Neural progenitor cell (in vitro differentiated cells): ENCODE data around the gene HERC2. TPM values are rescaled to one million over a fixed set of nuclear protein-coding genes. Genes with fewer than 3 reads are reported as not detected.

Experiments used
- DNase-seq: peaks from one replicate; pipeline ENCODE4 v3.0.0-alpha.2; 2016; ENCODE audit warnings: low spot score
- H2AFZ ChIP-seq: fragments of 200-600 bp; sonication (generic); replicated peaks from 2 replicates; pipeline ENCODE4 v1.6.1; 2016; ENCODE audit warnings: antibody characterized with exemption
- H3F3A ChIP-seq: fragments of 200-600 bp; sonication (generic); 2 replicates; pipeline ENCODE4 v1.6.1; 2016; ENCODE audit warnings: antibody characterized with exemption, low read depth
- H3K27ac ChIP-seq: fragments of 200-600 bp; sonication (generic); 2 replicates; pipeline ENCODE4 v1.5.1; 2016; ENCODE audit warnings: mild to moderate bottlenecking
- H3K27me3 ChIP-seq: fragments of 200-600 bp; sonication (generic); 2 replicates; pipeline ENCODE4 v1.6.1; 2016; ENCODE audit warnings: mild to moderate bottlenecking, moderate library complexity
- H3K36me3 ChIP-seq: fragments of 200-600 bp; sonication (generic); 2 replicates; pipeline ENCODE4 v1.5.1; 2016
- H3K4me1 ChIP-seq: fragments of 200-600 bp; sonication (generic); 2 replicates; pipeline ENCODE4 v1.6.1; 2016; ENCODE audit warnings: mixed run types
- H3K4me2 ChIP-seq: fragments of 200-600 bp; sonication (generic); 2 replicates; pipeline ENCODE4 v1.6.1; 2016
- H3K4me3 ChIP-seq: fragments of 200-600 bp; sonication (generic); 2 replicates; pipeline ENCODE4 v1.5.1; 2016
- H3K79me2 ChIP-seq: fragments of 200-600 bp; sonication (generic); 2 replicates; pipeline ENCODE4 v1.6.1; 2016; ENCODE audit warnings: low read depth
- H3K9ac ChIP-seq: fragments of 200-600 bp; sonication (generic); 2 replicates; pipeline ENCODE4 v1.6.1; 2016
- H3K9me3 ChIP-seq: fragments of 200-600 bp; sonication (generic); 2 replicates; pipeline ENCODE4 v1.5.1; 2016; ENCODE audit warnings: low read depth
- H4K20me1 ChIP-seq: fragments of 200-600 bp; sonication (generic); 2 replicates; pipeline ENCODE4 v1.6.1; 2016; ENCODE audit warnings: low read depth
- H3K27ac Mint-ChIP-seq: 3 replicates; pipeline ENCODE4 v1.8.0; 2021; ENCODE audit warnings: mixed read lengths
- H3K27me3 Mint-ChIP-seq: 2 replicates; pipeline ENCODE4 v1.8.0; 2022; ENCODE audit warnings: low read depth, mild to moderate bottlenecking, inconsistent platforms, moderate library complexity, mixed read lengths; ENCODE audit not compliant: insufficient read depth
- H3K36me3 Mint-ChIP-seq: 3 replicates; pipeline ENCODE4 v1.8.0; 2021; ENCODE audit warnings: mixed read lengths
- H3K4me1 Mint-ChIP-seq: 3 replicates; pipeline ENCODE4 v1.8.0; 2021; ENCODE audit warnings: mixed read lengths
- H3K4me3 Mint-ChIP-seq: 3 replicates; pipeline ENCODE4 v1.8.0; 2021; ENCODE audit warnings: mild to moderate bottlenecking, moderate library complexity, mixed read lengths
- H3K9me3 Mint-ChIP-seq: 3 replicates; pipeline ENCODE4 v1.8.0; 2020; ENCODE audit warnings: mixed read lengths
- EZH2 ChIP-seq: fragments of 200-600 bp; sonication (generic); IDR thresholded peaks from 2 replicates; pipeline ENCODE4 v1.6.1; 2017; ENCODE audit warnings: antibody characterized with exemption, mild to moderate bottlenecking, moderate library complexity
- EZH2phosphoT487 ChIP-seq: fragments of 200-600 bp; sonication (generic); IDR thresholded peaks from 2 replicates; pipeline ENCODE4 v1.6.1; 2017; ENCODE audit warnings: antibody characterized with exemption
- total RNA-seq: library from RNA; depleted of rRNA; stranded (reverse); fragments of >200 nt; gene quantifications from 2 replicates; pipeline ENCODE4 v1.2.3, GENCODE V29; 2015; ENCODE audit warnings: low replicate concordance
- TF ChIP-seq, protein P1 (sequence below): fragments of 200-600 bp; sonication (generic); IDR thresholded peaks from 2 replicates; pipeline ENCODE4 v1.5.1; 2017; ENCODE audit warnings: antibody characterized with exemption, mild to moderate bottlenecking

HERC2 gene
- total RNA-seq, 1 donor from 2014 or later = 15.3 TPM

DNA sequence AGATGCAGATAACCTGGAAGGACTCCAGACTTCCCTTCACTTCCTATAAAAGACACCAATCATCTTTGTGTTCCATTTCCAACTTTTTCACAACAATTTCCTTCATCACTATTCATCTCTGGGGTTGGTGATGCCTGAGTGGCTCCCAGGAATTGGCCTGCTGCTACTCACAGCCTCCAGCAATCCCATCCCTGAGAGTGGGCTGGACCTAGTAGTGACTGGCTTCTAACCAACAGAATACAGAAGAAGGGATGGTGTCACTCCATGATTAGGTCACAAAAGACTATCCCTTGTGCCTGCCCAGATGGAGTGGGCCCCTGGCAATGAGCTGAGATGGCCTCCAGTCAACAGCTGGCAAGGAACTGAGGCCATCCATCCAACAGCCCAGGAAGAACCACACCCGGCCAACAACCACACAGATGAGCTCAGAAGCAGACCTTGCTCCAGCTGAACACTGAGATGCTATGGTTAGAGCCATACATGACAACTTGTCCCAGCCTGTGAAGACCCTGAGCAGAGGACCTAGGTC, 243.7 kb downstream of the HERC2 start:
- Histone ChIP-seq H3K4me1 (peaks cover 6% of the 10 kb centered on the region), H3K27me3 (no peaks in the 10 kb centered on the region), H4K20me1 (no peaks in the 10 kb centered on the region), H3F3A (no peaks in the 10 kb centered on the region), H3K27ac (no peak overlapping the region), H3K9ac (no peak overlapping the region), H3K36me3 (no peaks in the 10 kb centered on the region), H3K4me2 (no peak overlapping the region), H3K4me3 (no peak overlapping the region), H3K79me2 (no peaks in the 10 kb centered on the region), H2AFZ (no peak overlapping the region), H3K9me3 (no peaks in the 10 kb centered on the region)
- DNase-seq = no peak
- Mint-ChIP-seq H3K9me3 (peaks cover 5% of the 10 kb centered on the region), H3K27me3 (peaks cover 7% of the 10 kb centered on the region), H3K36me3 (no peaks in the 10 kb centered on the region), H3K4me1 (peaks cover 5% of the 10 kb centered on the region), H3K4me3 (no peak overlapping the region), H3K27ac (no peak overlapping the region)
- TF ChIP-seq, protein P1, sequence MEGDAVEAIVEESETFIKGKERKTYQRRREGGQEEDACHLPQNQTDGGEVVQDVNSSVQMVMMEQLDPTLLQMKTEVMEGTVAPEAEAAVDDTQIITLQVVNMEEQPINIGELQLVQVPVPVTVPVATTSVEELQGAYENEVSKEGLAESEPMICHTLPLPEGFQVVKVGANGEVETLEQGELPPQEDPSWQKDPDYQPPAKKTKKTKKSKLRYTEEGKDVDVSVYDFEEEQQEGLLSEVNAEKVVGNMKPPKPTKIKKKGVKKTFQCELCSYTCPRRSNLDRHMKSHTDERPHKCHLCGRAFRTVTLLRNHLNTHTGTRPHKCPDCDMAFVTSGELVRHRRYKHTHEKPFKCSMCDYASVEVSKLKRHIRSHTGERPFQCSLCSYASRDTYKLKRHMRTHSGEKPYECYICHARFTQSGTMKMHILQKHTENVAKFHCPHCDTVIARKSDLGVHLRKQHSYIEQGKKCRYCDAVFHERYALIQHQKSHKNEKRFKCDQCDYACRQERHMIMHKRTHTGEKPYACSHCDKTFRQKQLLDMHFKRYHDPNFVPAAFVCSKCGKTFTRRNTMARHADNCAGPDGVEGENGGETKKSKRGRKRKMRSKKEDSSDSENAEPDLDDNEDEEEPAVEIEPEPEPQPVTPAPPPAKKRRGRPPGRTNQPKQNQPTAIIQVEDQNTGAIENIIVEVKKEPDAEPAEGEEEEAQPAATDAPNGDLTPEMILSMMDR = no peak
- TF ChIP-seq EZH2phosphoT487 (no peak), EZH2 (no peak)

- Histone ChIP-seq H3K79me2 (no peaks in the 10 kb centered on the region), H3K9ac (no peak overlapping the region), H3K27ac (no peak overlapping the region), H3K9me3 (peaks cover 4% of the 10 kb centered on the region), H3K4me3 (no peak overlapping the region), H3K27me3 (no peaks in the 10 kb centered on the region), H3K4me1 (peaks cover 6% of the 10 kb centered on the region), H4K20me1 (no peaks in the 10 kb centered on the region), H2AFZ (no peak overlapping the region), H3F3A (no peaks in the 10 kb centered on the region), H3K36me3 (no peaks in the 10 kb centered on the region), H3K4me2 (no peak overlapping the region)
- Mint-ChIP-seq H3K27me3 (peaks cover 5% of the 10 kb centered on the region), H3K4me1 (peaks cover 5% of the 10 kb centered on the region), H3K4me3 (no peak overlapping the region), H3K36me3 (no peaks in the 10 kb centered on the region), H3K27ac (no peak overlapping the region), H3K9me3 (peaks cover 12% of the 10 kb centered on the region)
- no peak for DNase-seq
- TF ChIP-seq EZH2phosphoT487 (no peak), EZH2 (no peak)
- TF ChIP-seq, protein P1 = no peak
These were observed 246.4 kb downstream of the HERC2 start for GRCh38 chr15:28075573-28075972.

DNA sequence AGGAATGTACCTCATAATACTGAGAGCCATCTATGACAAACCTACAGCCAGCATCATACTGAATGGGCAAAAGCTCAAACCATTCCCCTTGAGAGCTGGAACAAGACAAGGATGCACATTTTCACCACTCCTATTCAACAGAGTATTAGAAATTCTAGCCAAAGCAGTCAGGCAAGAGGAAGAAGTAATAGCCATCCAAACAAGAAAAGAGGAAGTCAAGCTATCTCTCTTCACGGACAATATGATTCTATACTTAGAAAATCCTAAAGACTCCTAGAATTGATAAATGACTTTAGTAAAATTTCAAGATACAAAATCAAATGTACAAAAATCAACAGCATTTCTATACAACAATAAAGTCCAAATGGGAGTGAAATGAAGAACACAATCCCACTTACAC, 253.0 kb downstream of the HERC2 start:
- no peak overlapping the region for H3K9ac ChIP-seq
- H3K4me1 Mint-ChIP-seq = no peaks in the 10 kb centered on the region
- no peaks in the 10 kb centered on the region for H3K4me1 ChIP-seq
- no peak for DNase-seq
- H3K4me3 Mint-ChIP-seq = no peak overlapping the region
- H3K4me2 ChIP-seq = no peak overlapping the region
- no peaks in the 10 kb centered on the region for H4K20me1 ChIP-seq
- H3K36me3 ChIP-seq = no peaks in the 10 kb centered on the region
- H3K27me3 ChIP-seq = no peaks in the 10 kb centered on the region
- H3K36me3 Mint-ChIP-seq = no peaks in the 10 kb centered on the region
- no peak overlapping the region for H3K27ac ChIP-seq
- H3K9me3 Mint-ChIP-seq = peaks cover 32% of the 10 kb centered on the region
- TF ChIP-seq EZH2phosphoT487 = no peak
- TF ChIP-seq, protein P1 = no peak
- no peak for TF ChIP-seq EZH2
- H2AFZ ChIP-seq = no peak overlapping the region
- H3K27ac Mint-ChIP-seq = no peak overlapping the region
- no peaks in the 10 kb centered on the region for H3F3A ChIP-seq
- H3K79me2 ChIP-seq = no peaks in the 10 kb centered on the region
- H3K27me3 Mint-ChIP-seq = no peaks in the 10 kb centered on the region
- peaks cover 6% of the 10 kb centered on the region for H3K9me3 ChIP-seq
- H3K4me3 ChIP-seq = no peak overlapping the region
